ENCODE data around the gene ZNF200. TPM values are rescaled to one million over a fixed set of nuclear protein-coding genes. Genes with fewer than 3 reads are reported as not detected.

Gene ZNF200
- total and polyA plus RNA-seq, 2 donors (not counting 3 experiments of a cell fraction or from before 2014, with no cell fraction given), result 2.8 to 10.0 TPM

- H4K20me1 ChIP-seq (replicated peaks; ENCODE audit: control insufficient read depth, extremely low read depth, insufficient read depth, low read length), result no peaks in the 10 kb centered on the region
- peak overlapping the region; percentile 81 for H2AFZ ChIP-seq (ENCODE audit: low read depth, low read length)
- no TSS peak for BruUV-seq (replicated peaks)
- peak overlapping the region; percentile 89 for H3K9ac ChIP-seq (replicated peaks; ENCODE audit: extremely low read depth, insufficient read depth, low read length)
- CTCF ChIA-PET, result no interaction called here
- H3K79me2 ChIP-seq (ENCODE audit: control insufficient read depth, insufficient read depth, low read length), result peaks cover 14% of the 10 kb centered on the region
- POLR2A ChIA-PET, result interaction anchor here (0.6 kb wide), 1 partner anchor 10 kb away, joined by 7 read pairs; no protein-coding TSS in a partner anchor
- no peaks in the 10 kb centered on the region for H3K27me3 ChIP-seq (ENCODE audit: control insufficient read depth in 2 of 2, insufficient read depth in 2 of 2, low read length in 2 of 2)
- no peak for TF ChIP-seq GATA2 (IDR thresholded peaks at IDR 0.05; ENCODE audit: insufficient read depth, insufficient read length, low read depth, low read length)
- no peak for TF ChIP-seq JUN (IDR thresholded peaks at IDR 0.05; ENCODE audit: borderline replicate concordance, insufficient read depth, insufficient read length, low read depth)
- TF ChIP-seq MAX (IDR thresholded peaks at IDR 0.05; ENCODE audit: insufficient read depth, insufficient read length), result no peak
- TF ChIP-seq POLR2A (IDR thresholded peaks at IDR 0.05; ENCODE audit: low read depth, low read length), result no peak
- no peak for TF ChIP-seq EZH2 (IDR thresholded peaks at IDR 0.05; ENCODE audit: borderline replicate concordance, low read depth, low read length, severe bottlenecking)
- no peak for TF ChIP-seq MYC (IDR thresholded peaks at IDR 0.05; ENCODE audit: low read depth, low read length)
- no peak for TF ChIP-seq POLR2AphosphoS5 (IDR thresholded peaks at IDR 0.05; ENCODE audit: insufficient read depth, low read depth, low read length)
- TF ChIP-seq FOS (IDR thresholded peaks at IDR 0.05; ENCODE audit: borderline replicate concordance, insufficient read depth, low read length), result no peak
- no peak for TF ChIP-seq CTCF (IDR thresholded peaks at IDR 0.05; ENCODE audit: extremely low read depth in 1 of 2, insufficient read depth in 1 of 2, low read depth in 1 of 2, low read length in 2 of 2)
- peaks cover 13% of the 10 kb centered on the region for H3K4me1 ChIP-seq (ENCODE audit: control insufficient read depth, extremely low read depth, insufficient read depth, low read length)
- peak overlapping the region; percentile 79 for H3K27ac ChIP-seq (ENCODE audit: insufficient read depth, low read depth, low read length)
- DNase-seq (ENCODE audit: low read depth, low spot score) (no peak), FAIRE-seq (no peak)
- H3K9me1 ChIP-seq (replicated peaks; ENCODE audit: control insufficient read depth, extremely low read depth, insufficient read depth, low read length), result no peaks in the 10 kb centered on the region
- peak overlapping the region; percentile 49 to 58 (median 55) for H3K4me3 ChIP-seq (replicated peaks in 1 of 3; ENCODE audit: insufficient read depth in 1 of 3, low read depth in 1 of 3, low read length in 3 of 3)
- H3K4me2 ChIP-seq (ENCODE audit: insufficient read depth, low read length), result peak overlapping the region; percentile 91
- H3K9me3 ChIP-seq (replicated peaks; ENCODE audit: control insufficient read depth, insufficient read depth, low read length), result no peaks in the 10 kb centered on the region
- H3K36me3 ChIP-seq (ENCODE audit: control insufficient read depth in 2 of 2, extremely low read depth in 1 of 2, insufficient read depth in 2 of 2, low read length in 2 of 2), result peaks cover 12 to 13% of the 10 kb centered on the region in 2 experiments
- dilution Hi-C loops (cut with MboI; ENCODE audit: extremely low pct_ligation_motif_present, low sequenced_read_pairs) (no loop called here), intact Hi-C loops (cut with micrococcal nuclease) (loop anchor here (2.0 kb wide), 1 partner anchor 44 kb away; no protein-coding TSS in a partner anchor)
Measured at GRCh38 chr16:3234543-3234856, 458 bp downstream of the ZNF200 start.

Data from endothelial cell of umbilical vein (primary cell).